Keratinocyte (primary cell): ENCODE measurements around the gene EFHB. TPM values are rescaled to one million over a fixed set of nuclear protein-coding genes. Genes with fewer than 3 reads are reported as not detected.

ENCODE experiments used
- DNase-seq: peaks from one replicate; pipeline ENCODE4 v3.0.0-alpha.2; 2011; ENCODE audit warnings: low read depth, missing footprints, low spot score
- FAIRE-seq: peaks from 2 replicates; lab custom pipeline; 2011; peaks lifted over from hg19 to GRCh38; lab: Jason Lieb, UNC
- H2AFZ ChIP-seq: 2 replicates; pipeline ENCODE4 v1.6.0; 2012; ENCODE audit warnings: low read length, control low read depth, inconsistent platforms; ENCODE audit not compliant: control insufficient read depth
- H3K27ac ChIP-seq: 2 replicates; pipeline ENCODE4 v1.5.1; 2011; ENCODE audit warnings: low read length; ENCODE audit not compliant: control insufficient read depth, insufficient read depth
- H3K27me3 ChIP-seq: 3 replicates; pipeline ENCODE4 v1.6.0; 2011; ENCODE audit warnings: low read length; ENCODE audit not compliant: control insufficient read depth, insufficient read depth; ENCODE audit errors: extremely low read depth
- H3K36me3 ChIP-seq, 2 experiments: 2 replicates in 1 of 2; 3 replicates in 1 of 2; pipeline ENCODE4 v1.5.1; 2011; ENCODE audit warnings: low read length in 2 of 2, mild to moderate bottlenecking in 1 of 2; ENCODE audit not compliant: control insufficient read depth in 2 of 2, insufficient read depth in 2 of 2; ENCODE audit errors: extremely low read depth in 1 of 2
- H3K4me1 ChIP-seq: 3 replicates; pipeline ENCODE4 v1.5.1; 2011; ENCODE audit warnings: low read length; ENCODE audit not compliant: control insufficient read depth, insufficient read depth; ENCODE audit errors: extremely low read depth
- H3K4me2 ChIP-seq: 3 replicates; pipeline ENCODE4 v1.6.0; 2011; ENCODE audit warnings: low read depth, low read length; ENCODE audit not compliant: control insufficient read depth, insufficient read depth; ENCODE audit errors: extremely low read depth
- H3K4me3 ChIP-seq, 3 experiments: fragments of 200-600 bp in 1 of 3; sonication (generic) in 1 of 3; 2 replicates in 2 of 3; 3 replicates in 1 of 3; pipeline ENCODE4 v1.5.1; 2011 to 2016; ENCODE audit warnings: low read length in 3 of 3, mild to moderate bottlenecking in 3 of 3, control low read depth in 2 of 3, inconsistent platforms in 1 of 3, low read depth in 1 of 3, mixed read lengths in 1 of 3, mixed run types in 1 of 3, moderate library complexity in 1 of 3; ENCODE audit not compliant: control insufficient read depth in 2 of 3, insufficient read depth in 2 of 3; ENCODE audit errors: extremely low read depth in 1 of 3
- H3K79me2 ChIP-seq: 2 replicates; pipeline ENCODE4 v1.6.0; 2012; ENCODE audit warnings: low read length; ENCODE audit not compliant: control insufficient read depth, insufficient read depth
- H3K9ac ChIP-seq: 3 replicates; pipeline ENCODE4 v1.6.0; 2011; ENCODE audit warnings: low read length; ENCODE audit not compliant: control insufficient read depth, insufficient read depth; ENCODE audit errors: extremely low read depth
- H3K9me1 ChIP-seq: 3 replicates; pipeline ENCODE4 v1.6.0; 2011; ENCODE audit warnings: low read length; ENCODE audit not compliant: control insufficient read depth, insufficient read depth; ENCODE audit errors: extremely low read depth
- H3K9me3 ChIP-seq: 2 replicates; pipeline ENCODE4 v1.5.1; 2012; ENCODE audit warnings: low read depth, low read length; ENCODE audit not compliant: control insufficient read depth
- H4K20me1 ChIP-seq: 3 replicates; pipeline ENCODE4 v1.6.0; 2011; ENCODE audit warnings: low read length; ENCODE audit not compliant: control insufficient read depth, insufficient read depth; ENCODE audit errors: extremely low read depth
- EZH2 ChIP-seq: IDR thresholded peaks from one replicate; pipeline ENCODE4 v1.6.1; 2012; ENCODE audit warnings: inconsistent platforms, mild to moderate bottlenecking, low read length, moderate library complexity
- dilution Hi-C: fragments of 300-500 bp; cut with MboI; formaldehyde crosslinking; loops from one replicate; pipeline ENCODE4 v1.7.0; 2020; ENCODE audit warnings: low sequenced_read_pairs; ENCODE audit not compliant: extremely low pct_ligation_motif_present
- polyA plus RNA-seq, 5 experiments: library from polyadenylated mRNA; depleted of rRNA in 3 of 5; stranded (reverse) in 3 of 5; stranded (forward) in 1 of 5; unstranded in 1 of 5; fragments of >200 nt; gene quantifications; 1 replicate in 1 of 5; 2 replicates in 3 of 5; 3 replicates in 1 of 5; pipeline versions ENCODE4 v1.2.1 to v1.2.3, GENCODE V29; 2011 to 2012; ENCODE audit warnings: missing spikeins in 2 of 5, low read depth in 1 of 5, low replicate concordance in 1 of 5
- TF ChIP-seq, protein P1 (sequence below), 3 experiments: IDR thresholded peaks in 1 of 3; conservative IDR thresholded peaks in 1 of 3; optimal IDR thresholded peaks in 1 of 3; 2 replicates in 2 of 3; 3 replicates in 1 of 3; pipeline versions ENCODE3 to v1.5.1; 2011; ENCODE audit warnings: low read length in 3 of 3, mild to moderate bottlenecking in 3 of 3, moderate library complexity in 2 of 3, control low read depth in 1 of 3, inconsistent platforms in 1 of 3; ENCODE audit not compliant: insufficient read depth in 2 of 3; ENCODE audit errors: extremely low read depth in 1 of 3

EFHB gene
- polyA plus RNA-seq, 1 donor (not counting 4 experiments of a cell fraction or from before 2014, with no cell fraction given), result 0.26 TPM

DNA sequence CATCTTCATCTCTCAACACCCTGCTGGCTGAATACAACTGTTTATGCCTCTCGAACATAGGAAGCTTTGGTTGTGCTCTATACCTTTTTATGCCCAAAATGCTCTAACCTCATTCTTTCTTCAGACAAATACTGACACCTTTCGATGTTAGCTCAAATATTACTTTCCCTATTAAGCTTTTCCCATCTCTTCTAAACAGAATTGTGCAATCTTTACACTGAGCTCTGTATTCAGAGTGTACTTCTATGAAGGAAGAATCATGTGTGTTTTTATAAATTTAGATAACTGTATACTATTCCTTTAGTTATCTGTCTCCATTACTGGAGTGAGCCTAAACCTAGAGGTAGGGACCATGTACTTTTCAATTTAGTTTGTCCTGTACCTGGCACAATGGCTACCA, 1.6 kb downstream of the EFHB start:
- Histone ChIP-seq H3K27ac (no peak overlapping the region), H3K9me3 (no peaks in the 10 kb centered on the region), H2AFZ (no peak overlapping the region), H3K36me3 (no peaks in the 10 kb centered on the region), H3K27me3 (no peaks in the 10 kb centered on the region), H3K9ac (no peak overlapping the region), H3K4me3 (no peak overlapping the region), H3K4me1 (no peaks in the 10 kb centered on the region), H4K20me1 (no peaks in the 10 kb centered on the region), H3K4me2 (no peak overlapping the region), H3K79me2 (no peaks in the 10 kb centered on the region), H3K9me1 (no peaks in the 10 kb centered on the region)
- DNase-seq (no peak), FAIRE-seq (no peak)
- dilution Hi-C loops, result no loop called here
- TF ChIP-seq, protein P1, sequence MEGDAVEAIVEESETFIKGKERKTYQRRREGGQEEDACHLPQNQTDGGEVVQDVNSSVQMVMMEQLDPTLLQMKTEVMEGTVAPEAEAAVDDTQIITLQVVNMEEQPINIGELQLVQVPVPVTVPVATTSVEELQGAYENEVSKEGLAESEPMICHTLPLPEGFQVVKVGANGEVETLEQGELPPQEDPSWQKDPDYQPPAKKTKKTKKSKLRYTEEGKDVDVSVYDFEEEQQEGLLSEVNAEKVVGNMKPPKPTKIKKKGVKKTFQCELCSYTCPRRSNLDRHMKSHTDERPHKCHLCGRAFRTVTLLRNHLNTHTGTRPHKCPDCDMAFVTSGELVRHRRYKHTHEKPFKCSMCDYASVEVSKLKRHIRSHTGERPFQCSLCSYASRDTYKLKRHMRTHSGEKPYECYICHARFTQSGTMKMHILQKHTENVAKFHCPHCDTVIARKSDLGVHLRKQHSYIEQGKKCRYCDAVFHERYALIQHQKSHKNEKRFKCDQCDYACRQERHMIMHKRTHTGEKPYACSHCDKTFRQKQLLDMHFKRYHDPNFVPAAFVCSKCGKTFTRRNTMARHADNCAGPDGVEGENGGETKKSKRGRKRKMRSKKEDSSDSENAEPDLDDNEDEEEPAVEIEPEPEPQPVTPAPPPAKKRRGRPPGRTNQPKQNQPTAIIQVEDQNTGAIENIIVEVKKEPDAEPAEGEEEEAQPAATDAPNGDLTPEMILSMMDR (optimal IDR thresholded peaks at IDR 0.05 in 1 of 3, IDR thresholded peaks at IDR 0.05 in 1 of 3, conservative IDR thresholded peaks at IDR 0.05 in 1 of 3; ENCODE audit: extremely low read depth in 1 of 3, insufficient read depth in 2 of 3, low read length in 3 of 3), result no peak
- TF ChIP-seq EZH2, result no peak

DNA sequence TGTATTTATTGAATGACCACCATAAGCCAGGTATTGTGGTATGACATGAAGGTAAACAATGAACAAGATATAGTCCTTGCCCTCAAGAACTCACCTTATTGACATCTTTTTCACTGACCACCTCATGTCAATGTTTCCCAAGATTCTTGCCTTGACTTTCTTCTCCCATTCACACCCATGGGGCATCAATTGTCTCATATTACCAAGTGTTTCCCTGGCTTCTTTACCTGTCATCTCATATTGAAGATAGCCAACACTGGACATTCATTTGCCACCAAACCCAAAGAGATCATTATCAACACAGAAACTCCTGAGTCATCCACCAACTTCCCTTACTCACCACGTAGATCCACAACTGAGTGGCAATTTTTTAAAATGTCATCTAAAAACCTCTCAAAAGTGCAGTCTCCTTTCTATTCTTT, 2.2 kb downstream of the EFHB start:
- Histone ChIP-seq H3K4me1 (no peaks in the 10 kb centered on the region), H4K20me1 (no peaks in the 10 kb centered on the region), H3K9me1 (no peaks in the 10 kb centered on the region), H3K79me2 (no peaks in the 10 kb centered on the region), H3K4me2 (no peak overlapping the region), H3K27ac (no peak overlapping the region), H3K27me3 (no peaks in the 10 kb centered on the region), H2AFZ (no peak overlapping the region), H3K9me3 (no peaks in the 10 kb centered on the region), H3K4me3 (no peak overlapping the region), H3K9ac (no peak overlapping the region), H3K36me3 (no peaks in the 10 kb centered on the region)
- dilution Hi-C loops, result no loop called here
- no peak for DNase-seq
- no peak for FAIRE-seq
- TF ChIP-seq, protein P1 (optimal IDR thresholded peaks at IDR 0.05 in 1 of 3, IDR thresholded peaks at IDR 0.05 in 1 of 3, conservative IDR thresholded peaks at IDR 0.05 in 1 of 3; ENCODE audit: extremely low read depth in 1 of 3, insufficient read depth in 2 of 3, low read length in 3 of 3), result no peak
- no peak for TF ChIP-seq EZH2
